ENCODE results near the gene CHMP4A. TPM values are rescaled to one million over a fixed set of nuclear protein-coding genes. Genes with fewer than 3 reads are reported as not detected.
"Not testable (repeated sequence)": the region's sequence is repeated elsewhere in the genome, so short reads cannot be mapped to it uniquely, and the experiment has no call there.

CHMP4A gene
- total RNA-seq, 2 experiments from 2014 or later, result 92.9 to 97.9 TPM

GRCh38 chr14:24255438-24255837 is 42.1 kb upstream of the CHMP4A start:
- DNase-seq, result no peak
- no peaks in the 10 kb centered on the region for H3K9me3 Mint-ChIP-seq
- H3K36me3 Mint-ChIP-seq (ENCODE audit: low read depth), result peaks cover 9% of the 10 kb centered on the region
- H3K4me3 Mint-ChIP-seq, result no peak overlapping the region
- no peaks in the 10 kb centered on the region for H3K27me3 Mint-ChIP-seq
- no peak overlapping the region for H3K27ac Mint-ChIP-seq
- CTCF ChIA-PET, result interaction anchor here (1.0 to 1.1 kb wide), 2 partner anchors 12 to 94 kb away, joined by 3 read pairs; partner anchors contain the start of gene IRF9
- peaks cover 11% of the 10 kb centered on the region for H3K4me1 Mint-ChIP-seq
- POLR2A ChIA-PET, result interaction anchor here (1.1 kb wide), 1 partner anchor 13 kb away, joined by 3 read pairs; the partner anchor contains the start of gene TINF2

DNA sequence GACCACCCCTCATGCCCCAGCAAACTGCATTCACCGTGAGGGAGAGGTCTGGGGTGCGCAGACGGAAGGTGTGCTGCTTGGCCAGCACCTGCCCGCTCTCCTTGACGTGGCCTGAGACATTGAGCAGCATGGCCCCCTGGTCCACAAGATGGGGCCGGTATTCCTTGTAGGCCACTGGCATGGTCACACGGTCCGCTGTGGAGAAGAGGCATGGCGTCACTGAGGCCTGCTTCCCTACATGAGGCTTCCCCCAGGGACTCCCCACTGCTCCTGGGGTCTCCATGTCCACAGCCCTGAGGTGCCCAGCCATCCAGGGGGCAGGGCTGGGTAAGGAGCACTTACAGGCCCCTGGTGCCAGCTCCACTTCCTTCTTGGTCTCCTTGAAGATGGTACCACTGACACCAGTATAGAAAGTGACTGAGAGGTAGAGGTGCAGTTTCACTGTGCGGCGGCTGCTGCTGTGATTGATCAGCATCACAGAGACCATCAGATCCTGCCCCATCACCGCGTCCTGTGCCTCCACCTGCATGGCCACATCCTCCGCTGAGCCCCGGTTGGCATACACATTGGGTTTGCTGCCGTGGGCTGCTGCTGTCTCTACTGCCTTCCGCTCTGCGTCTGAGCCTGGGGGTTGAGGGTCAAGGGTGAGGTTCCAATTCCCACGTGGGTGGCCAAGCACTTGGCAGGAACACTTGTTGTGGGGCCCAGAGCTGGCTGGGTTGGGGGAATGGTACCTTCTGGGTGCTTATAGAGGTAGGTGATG is 41.5 kb upstream of the CHMP4A start:
- no peak for DNase-seq
- POLR2A ChIA-PET, result interaction anchor here (1.1 to 1.5 kb wide), 2 partner anchors 12 to 33 kb away, joined by 3 to 4 read pairs; partner anchors contain the start of gene TINF2
- CTCF ChIA-PET, result interaction anchor here (1.0 to 1.1 kb wide), 2 partner anchors 12 to 94 kb away, joined by 3 read pairs; partner anchors contain the start of gene IRF9
- Mint-ChIP-seq H3K4me1 (peaks cover 18% of the 10 kb centered on the region), H3K4me3 (no peak overlapping the region), H3K27ac (no peak overlapping the region), H3K36me3 (ENCODE audit: low read depth) (peaks cover 14% of the 10 kb centered on the region), H3K9me3 (no peaks in the 10 kb centered on the region), H3K27me3 (no peaks in the 10 kb centered on the region)

GRCh38 chr14:24253936-24254335 is 40.6 kb upstream of the CHMP4A start:
- Mint-ChIP-seq H3K4me1 (peaks cover 25% of the 10 kb centered on the region), H3K27me3 (no peaks in the 10 kb centered on the region), H3K36me3 (ENCODE audit: low read depth) (peaks cover 16% of the 10 kb centered on the region), H3K27ac (no peak overlapping the region), H3K4me3 (no peak overlapping the region), H3K9me3 (no peaks in the 10 kb centered on the region)
- ChIA-PET POLR2A (interaction anchor here (1.5 kb wide), 1 partner anchor 34 kb away, joined by 4 read pairs; no protein-coding TSS in a partner anchor), CTCF (no interaction called here)
- DNase-seq, result no peak

- H3K27ac Mint-ChIP-seq, result no peak overlapping the region
- CTCF ChIA-PET, result interaction anchor here (1.1 to 8.8 kb wide), 7 partner anchors 10 to 60 kb away, joined by 3 to 90 read pairs (median 4); partner anchors contain the start of genes CIDEB, DHRS1, NOP9 and RABGGTA
- peaks cover 39% of the 10 kb centered on the region for H3K4me1 Mint-ChIP-seq
- H3K36me3 Mint-ChIP-seq (ENCODE audit: low read depth), result peaks cover 19% of the 10 kb centered on the region
- H3K27me3 Mint-ChIP-seq, result no peaks in the 10 kb centered on the region
- POLR2A ChIA-PET, result interaction anchor here (0.9 to 3.0 kb wide), 8 partner anchors 9 to 177 kb away, joined by 3 to 29 read pairs (median 4); partner anchors contain the start of genes CBLN3, CHMP4A, GMPR2 and KHNYN
- H3K4me3 Mint-ChIP-seq, result no peak overlapping the region
- no peaks in the 10 kb centered on the region for H3K9me3 Mint-ChIP-seq
- no peak for DNase-seq
Measured at GRCh38 chr14:24252289-24253124, 39.2 kb upstream of the CHMP4A start.

DNA sequence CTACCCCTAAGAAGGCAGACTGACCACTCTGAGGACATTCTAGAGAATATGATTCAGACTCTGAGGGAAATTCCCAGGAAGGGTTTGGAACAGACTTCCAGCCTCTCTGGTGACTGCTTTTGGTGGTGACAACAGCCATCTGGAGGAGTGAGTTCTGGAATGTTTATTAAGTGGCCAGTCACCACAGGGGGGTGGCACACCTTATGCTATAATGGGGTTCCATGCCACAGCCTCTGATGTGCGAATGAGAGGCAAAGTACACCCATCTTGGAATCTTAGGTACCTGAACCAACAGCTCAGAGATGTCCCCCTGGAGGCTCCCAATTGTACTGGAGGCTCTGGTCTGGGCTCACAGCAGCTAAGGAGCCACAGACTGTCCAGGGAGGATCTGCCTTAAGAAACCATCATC is 38.6 kb upstream of the CHMP4A start:
- DNase-seq, result no peak
- POLR2A ChIA-PET, result interaction anchor here (0.9 to 3.3 kb wide), 9 partner anchors 10 to 178 kb away, joined by 3 to 29 read pairs (median 5); partner anchors contain the start of genes CBLN3, CHMP4A, GMPR2 and KHNYN
- H3K27me3 Mint-ChIP-seq, result no peaks in the 10 kb centered on the region
- peaks cover 43% of the 10 kb centered on the region for H3K4me1 Mint-ChIP-seq
- CTCF ChIA-PET, result interaction anchor here (1.1 to 8.8 kb wide), 9 partner anchors 9 to 60 kb away, joined by 3 to 90 read pairs (median 5); partner anchors contain the start of genes CIDEB, DHRS1, LTB4R2 and NOP9
- no peak overlapping the region for H3K27ac Mint-ChIP-seq
- H3K36me3 Mint-ChIP-seq (ENCODE audit: low read depth), result peaks cover 17% of the 10 kb centered on the region
- no peaks in the 10 kb centered on the region for H3K9me3 Mint-ChIP-seq
- H3K4me3 Mint-ChIP-seq, result no peak overlapping the region

DNA sequence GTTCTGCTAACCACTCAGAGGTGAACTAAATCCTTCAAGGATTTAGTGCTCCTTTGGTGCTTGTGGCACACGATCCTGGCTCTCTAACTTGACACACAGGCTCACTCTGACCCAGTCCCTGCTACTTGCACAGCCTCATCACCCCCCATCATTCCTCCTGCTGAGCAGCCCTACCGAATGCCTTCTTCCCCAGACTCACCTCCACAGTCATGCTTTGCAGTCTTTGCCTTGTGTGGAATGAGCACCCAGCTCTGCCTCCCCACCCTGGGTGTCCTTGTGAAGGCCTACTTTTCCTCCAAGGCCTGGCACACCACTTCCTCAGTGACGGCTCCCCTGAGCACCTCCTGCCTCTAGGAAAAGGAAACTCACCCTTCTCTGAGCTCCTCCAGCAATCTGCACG is 37.1 kb upstream of the CHMP4A start:
- POLR2A ChIA-PET, result interaction anchor here (0.8 to 3.3 kb wide), 10 partner anchors 8 to 155 kb away, joined by 3 to 29 read pairs (median 4); partner anchors contain the start of genes CHMP4A, GMPR2, IRF9 and MDP1
- H3K27me3 Mint-ChIP-seq, result no peaks in the 10 kb centered on the region
- no peaks in the 10 kb centered on the region for H3K9me3 Mint-ChIP-seq
- peak overlapping the region; percentile 81 for H3K27ac Mint-ChIP-seq
- peaks cover 45% of the 10 kb centered on the region for H3K4me1 Mint-ChIP-seq
- peak overlapping the region; percentile 71 for H3K4me3 Mint-ChIP-seq
- peaks cover 13% of the 10 kb centered on the region for H3K36me3 Mint-ChIP-seq (ENCODE audit: low read depth)
- no peak for DNase-seq
- CTCF ChIA-PET, result interaction anchor here (0.5 to 8.8 kb wide), 7 partner anchors 7 to 60 kb away, joined by 3 to 90 read pairs (median 5); partner anchors contain the start of genes DHRS1, LTB4R2, NOP9 and RABGGTA

DNA sequence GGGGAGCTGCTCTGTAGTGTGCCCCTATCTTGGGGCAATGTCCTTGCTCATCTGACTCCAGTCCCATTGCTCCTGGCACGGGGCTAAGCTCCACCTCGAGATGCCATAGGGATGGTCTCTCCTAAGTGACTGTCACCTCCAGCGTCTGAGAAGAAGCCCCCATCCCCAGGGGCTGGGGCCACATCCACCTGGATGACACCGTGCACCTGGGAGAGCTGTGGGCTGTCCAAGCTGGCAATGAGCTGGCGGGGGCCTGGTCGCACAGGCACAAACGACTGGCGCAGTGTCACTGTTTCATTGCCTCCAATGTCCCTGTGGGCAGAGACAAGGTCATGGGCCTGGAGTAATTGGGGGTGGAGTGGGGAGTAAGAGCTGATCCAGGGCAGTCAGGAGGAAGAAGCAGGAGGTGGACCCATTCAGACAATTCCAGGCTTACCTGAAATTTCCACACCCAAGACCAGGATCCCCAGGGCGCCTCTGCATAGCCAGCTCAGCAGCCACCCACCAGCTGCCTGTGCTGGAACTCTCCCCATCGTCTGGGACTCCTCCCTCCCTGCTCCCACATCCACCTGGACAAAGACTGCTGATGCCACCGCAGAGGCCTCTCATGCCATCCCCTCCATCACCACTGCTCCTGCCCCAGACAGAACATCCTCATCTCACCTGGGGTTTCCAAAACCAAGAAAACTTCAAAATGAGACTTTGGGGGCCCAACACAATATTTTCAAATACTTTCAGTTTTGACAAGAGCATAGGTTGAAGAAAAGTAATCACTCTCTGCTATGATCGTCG is 36.1 kb upstream of the CHMP4A start:
- DNase-seq, result no peak
- Mint-ChIP-seq H3K27me3 (no peaks in the 10 kb centered on the region), H3K4me1 (peaks cover 50% of the 10 kb centered on the region), H3K4me3 (peak overlapping the region; percentile 71), H3K9me3 (no peaks in the 10 kb centered on the region), H3K36me3 (ENCODE audit: low read depth) (peaks cover 11% of the 10 kb centered on the region), H3K27ac (peak overlapping the region; percentile 81)
- CTCF ChIA-PET, result interaction anchor here (0.7 to 9.2 kb wide), 4 partner anchors 22 to 182 kb away, joined by 3 to 213 read pairs (median 61); partner anchors contain the start of genes CIDEB, DHRS1, NOP9 and RABGGTA
- POLR2A ChIA-PET, result interaction anchor here (0.7 to 4.8 kb wide), 7 partner anchors 15 to 111 kb away, joined by 3 to 46 read pairs (median 3); partner anchors contain the start of genes DHRS1, IRF9, NOP9 and RABGGTA

DNA sequence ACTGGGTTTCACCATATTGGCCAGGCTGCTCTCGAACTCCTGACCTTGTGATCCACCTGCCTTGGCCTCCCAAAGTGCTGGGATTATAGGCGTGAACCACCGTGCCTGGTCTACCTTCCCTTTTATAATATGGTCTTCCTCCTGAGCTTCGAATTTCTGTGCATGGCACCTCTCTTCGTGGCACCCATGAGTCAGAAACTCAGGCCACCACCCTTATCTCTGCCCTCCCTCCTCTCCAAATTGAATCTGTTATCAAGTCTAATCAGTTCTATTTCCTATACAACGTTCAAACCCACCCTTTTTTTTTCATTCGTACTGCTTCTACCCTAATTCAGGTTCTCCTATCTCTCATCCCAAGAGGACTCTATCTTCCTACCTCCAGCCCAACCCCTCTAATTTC is 34.1 kb upstream of the CHMP4A start:
- Mint-ChIP-seq H3K4me3 (peak overlapping the region; percentile 23), H3K36me3 (ENCODE audit: low read depth) (peaks cover 13% of the 10 kb centered on the region), H3K4me1 (peaks cover 61% of the 10 kb centered on the region), H3K27me3 (no peaks in the 10 kb centered on the region), H3K9me3 (no peaks in the 10 kb centered on the region), H3K27ac (peak overlapping the region; percentile 87)
- ChIA-PET POLR2A (interaction anchor here (0.8 to 7.8 kb wide), 27 partner anchors 9 to 194 kb away, joined by 3 to 127 read pairs (median 6); partner anchors contain the start of genes CBLN3, CHMP4A, CIDEB and DCAF11), CTCF (interaction anchor here (0.8 to 9.2 kb wide), 18 partner anchors 10 to 189 kb away, joined by 3 to 213 read pairs (median 6); partner anchors contain the start of genes CIDEB, DHRS1, LTB4R and MDP1)
- DNase-seq, result no peak

GRCh38 chr14:24246765-24247212 is 33.5 kb upstream of the CHMP4A start:
- H3K4me1 Mint-ChIP-seq, result peaks cover 61% of the 10 kb centered on the region

GRCh38 chr14:24245350-24245749 is 32.1 kb upstream of the CHMP4A start:
- POLR2A ChIA-PET, result interaction anchor here (0.7 to 7.8 kb wide), 9 partner anchors 10 to 190 kb away, joined by 3 to 127 read pairs (median 6); partner anchors contain the start of genes CHMP4A, CIDEB, DHRS1 and GMPR2
- not testable (repeated sequence) for H3K27me3 Mint-ChIP-seq, DNase-seq, H3K9me3 Mint-ChIP-seq, H3K4me3 Mint-ChIP-seq
- H3K36me3 Mint-ChIP-seq (ENCODE audit: low read depth), result peaks cover 25% of the 10 kb centered on the region
- H3K27ac Mint-ChIP-seq, result peak overlapping the region; percentile 50
- peaks cover 57% of the 10 kb centered on the region for H3K4me1 Mint-ChIP-seq
- CTCF ChIA-PET, result interaction anchor here (0.9 to 9.2 kb wide), 9 partner anchors 26 to 186 kb away, joined by 3 to 213 read pairs (median 24); partner anchors contain the start of genes DHRS1, MDP1, NOP9 and RABGGTA

More at GRCh38 chr14:24246765-24247212, 33.5 kb upstream of the CHMP4A start:
- Mint-ChIP-seq H3K27me3 (no peaks in the 10 kb centered on the region), H3K9me3 (no peaks in the 10 kb centered on the region), H3K27ac (peak overlapping the region; percentile 87), H3K4me3 (peak overlapping the region; percentile 55), H3K36me3 (ENCODE audit: low read depth) (peaks cover 19% of the 10 kb centered on the region)
- peak; percentile 47 for DNase-seq
- ChIA-PET CTCF (interaction anchor here (0.7 to 9.2 kb wide), 21 partner anchors 10 to 189 kb away, joined by 3 to 213 read pairs (median 6); partner anchors contain the start of genes CIDEB, DHRS1, IRF9 and LTB4R), POLR2A (interaction anchor here (0.6 to 7.8 kb wide), 32 partner anchors 8 to 256 kb away, joined by 3 to 127 read pairs (median 6); partner anchors contain the start of genes CBLN3, CHMP4A, CIDEB and DCAF11)

DNA sequence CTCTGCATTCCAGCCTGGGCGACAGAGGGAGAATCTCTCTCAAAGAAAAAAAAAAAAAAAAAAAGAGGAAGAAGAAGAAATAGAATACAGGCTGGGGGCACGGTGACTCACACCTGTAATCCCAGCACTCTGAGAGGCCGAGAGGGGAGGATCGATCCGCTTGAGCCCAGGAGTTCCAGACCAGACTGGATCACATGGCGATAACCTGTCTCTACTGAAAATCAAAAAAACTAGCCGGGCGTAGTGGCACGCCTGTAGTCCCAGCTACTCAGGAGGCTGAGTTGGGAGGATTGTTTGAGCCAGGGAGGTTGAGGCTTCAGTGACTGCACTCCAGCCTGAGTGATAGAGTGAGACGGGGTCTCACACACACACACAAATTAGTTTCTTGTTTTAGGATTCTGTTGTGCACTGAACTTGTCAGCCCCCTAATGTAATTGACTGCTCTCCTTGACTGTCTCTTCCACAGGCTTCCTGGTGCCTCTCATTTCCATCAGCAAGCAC is 30.1 kb upstream of the CHMP4A start:
- Mint-ChIP-seq H3K4me3 (peak overlapping the region; percentile 89), H3K9me3 (no peaks in the 10 kb centered on the region), H3K4me1 (peaks cover 58% of the 10 kb centered on the region), H3K27ac (peak overlapping the region; percentile 96), H3K27me3 (no peaks in the 10 kb centered on the region), H3K36me3 (ENCODE audit: low read depth) (peaks cover 39% of the 10 kb centered on the region)
- POLR2A ChIA-PET, result interaction anchor here (1.2 to 7.8 kb wide), 31 partner anchors 8 to 199 kb away, joined by 3 to 127 read pairs (median 12); partner anchors contain the start of genes CBLN3, CHMP4A, CIDEB and DCAF11
- no peak for DNase-seq
- CTCF ChIA-PET, result interaction anchor here (0.7 to 9.2 kb wide), 30 partner anchors 8 to 683 kb away, joined by 3 to 213 read pairs (median 14); partner anchors contain the start of genes CHMP4A, CIDEB, DCAF11 and DHRS1

Measured in activated CD4-positive, alpha-beta memory T cell treated with anti-CD3 and anti-CD28 coated beads, Interleukin-2, amount 10 ng/mL, durations not matched to agents 7 days and 5 days (primary cell).